Measurements from ENCODE around the gene CAMSAP1.

DNA sequence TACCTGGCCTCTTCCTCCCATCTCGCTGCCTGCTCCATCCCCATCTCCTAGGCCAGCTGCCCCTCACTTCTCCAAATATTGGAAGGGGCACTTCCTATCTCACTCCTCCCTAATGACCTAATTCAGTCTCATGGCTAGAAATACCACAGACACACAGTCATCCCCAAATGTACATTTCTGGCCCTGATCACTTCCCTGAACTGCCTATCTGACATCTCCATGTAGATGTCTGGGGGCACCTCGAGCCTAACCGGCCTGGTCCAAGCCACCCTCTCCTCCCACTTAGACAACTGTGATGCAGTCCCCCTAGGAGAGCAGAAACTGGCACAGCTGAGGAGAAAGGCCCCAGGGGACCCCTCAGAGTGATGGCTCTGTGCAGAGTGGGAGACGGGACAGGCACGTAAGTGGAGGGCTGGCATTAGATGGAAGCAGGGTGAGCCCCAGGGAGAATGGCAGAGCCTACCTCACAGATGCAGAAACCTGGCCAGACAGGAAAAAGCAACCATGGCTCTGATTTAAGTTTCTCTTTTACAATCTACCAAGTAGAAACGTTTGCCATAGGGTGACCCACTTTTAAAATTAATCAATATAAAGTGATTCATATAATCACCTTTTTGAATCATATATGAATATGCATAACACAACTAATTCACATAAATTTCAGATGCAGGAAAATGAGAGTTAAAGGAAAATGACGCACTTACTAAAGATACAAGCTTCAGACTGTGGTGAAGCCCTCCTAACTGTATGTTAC, 22.1 kb downstream of the CAMSAP1 start:
- no peak for TF ChIP-seq SCRT1 (tag by site-specific recombination; IDR thresholded peaks at IDR 0.05; ENCODE audit: borderline replicate concordance)
- no peak for TF ChIP-seq YY1 (tag by site-specific recombination; IDR thresholded peaks at IDR 0.05)
- TF ChIP-seq, protein P1, sequence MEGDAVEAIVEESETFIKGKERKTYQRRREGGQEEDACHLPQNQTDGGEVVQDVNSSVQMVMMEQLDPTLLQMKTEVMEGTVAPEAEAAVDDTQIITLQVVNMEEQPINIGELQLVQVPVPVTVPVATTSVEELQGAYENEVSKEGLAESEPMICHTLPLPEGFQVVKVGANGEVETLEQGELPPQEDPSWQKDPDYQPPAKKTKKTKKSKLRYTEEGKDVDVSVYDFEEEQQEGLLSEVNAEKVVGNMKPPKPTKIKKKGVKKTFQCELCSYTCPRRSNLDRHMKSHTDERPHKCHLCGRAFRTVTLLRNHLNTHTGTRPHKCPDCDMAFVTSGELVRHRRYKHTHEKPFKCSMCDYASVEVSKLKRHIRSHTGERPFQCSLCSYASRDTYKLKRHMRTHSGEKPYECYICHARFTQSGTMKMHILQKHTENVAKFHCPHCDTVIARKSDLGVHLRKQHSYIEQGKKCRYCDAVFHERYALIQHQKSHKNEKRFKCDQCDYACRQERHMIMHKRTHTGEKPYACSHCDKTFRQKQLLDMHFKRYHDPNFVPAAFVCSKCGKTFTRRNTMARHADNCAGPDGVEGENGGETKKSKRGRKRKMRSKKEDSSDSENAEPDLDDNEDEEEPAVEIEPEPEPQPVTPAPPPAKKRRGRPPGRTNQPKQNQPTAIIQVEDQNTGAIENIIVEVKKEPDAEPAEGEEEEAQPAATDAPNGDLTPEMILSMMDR (tag by site-specific recombination; IDR thresholded peaks at IDR 0.05), result no peak
- TF ChIP-seq, protein P2, sequence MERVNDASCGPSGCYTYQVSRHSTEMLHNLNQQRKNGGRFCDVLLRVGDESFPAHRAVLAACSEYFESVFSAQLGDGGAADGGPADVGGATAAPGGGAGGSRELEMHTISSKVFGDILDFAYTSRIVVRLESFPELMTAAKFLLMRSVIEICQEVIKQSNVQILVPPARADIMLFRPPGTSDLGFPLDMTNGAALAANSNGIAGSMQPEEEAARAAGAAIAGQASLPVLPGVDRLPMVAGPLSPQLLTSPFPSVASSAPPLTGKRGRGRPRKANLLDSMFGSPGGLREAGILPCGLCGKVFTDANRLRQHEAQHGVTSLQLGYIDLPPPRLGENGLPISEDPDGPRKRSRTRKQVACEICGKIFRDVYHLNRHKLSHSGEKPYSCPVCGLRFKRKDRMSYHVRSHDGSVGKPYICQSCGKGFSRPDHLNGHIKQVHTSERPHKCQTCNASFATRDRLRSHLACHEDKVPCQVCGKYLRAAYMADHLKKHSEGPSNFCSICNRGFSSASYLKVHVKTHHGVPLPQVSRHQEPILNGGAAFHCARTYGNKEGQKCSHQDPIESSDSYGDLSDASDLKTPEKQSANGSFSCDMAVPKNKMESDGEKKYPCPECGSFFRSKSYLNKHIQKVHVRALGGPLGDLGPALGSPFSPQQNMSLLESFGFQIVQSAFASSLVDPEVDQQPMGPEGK (tag by site-specific recombination; IDR thresholded peaks at IDR 0.05), result no peak
- TF ChIP-seq ZNF621 (tag by site-specific recombination; IDR thresholded peaks at IDR 0.05), result no peak
- TF ChIP-seq ZSCAN30 (tag by site-specific recombination; IDR thresholded peaks at IDR 0.05), result no peak
- no peak for TF ChIP-seq ZSCAN23 (tag by site-specific recombination; IDR thresholded peaks at IDR 0.05)
- TF ChIP-seq ZBTB44 (tag by site-specific recombination; IDR thresholded peaks at IDR 0.05), result no peak
- no peak for TF ChIP-seq ZNF654 (tag by site-specific recombination; IDR thresholded peaks at IDR 0.05; ENCODE audit: low read depth)
- no peak for TF ChIP-seq ZNF548 (tag by site-specific recombination; IDR thresholded peaks at IDR 0.05)
- TF ChIP-seq, protein P3, sequence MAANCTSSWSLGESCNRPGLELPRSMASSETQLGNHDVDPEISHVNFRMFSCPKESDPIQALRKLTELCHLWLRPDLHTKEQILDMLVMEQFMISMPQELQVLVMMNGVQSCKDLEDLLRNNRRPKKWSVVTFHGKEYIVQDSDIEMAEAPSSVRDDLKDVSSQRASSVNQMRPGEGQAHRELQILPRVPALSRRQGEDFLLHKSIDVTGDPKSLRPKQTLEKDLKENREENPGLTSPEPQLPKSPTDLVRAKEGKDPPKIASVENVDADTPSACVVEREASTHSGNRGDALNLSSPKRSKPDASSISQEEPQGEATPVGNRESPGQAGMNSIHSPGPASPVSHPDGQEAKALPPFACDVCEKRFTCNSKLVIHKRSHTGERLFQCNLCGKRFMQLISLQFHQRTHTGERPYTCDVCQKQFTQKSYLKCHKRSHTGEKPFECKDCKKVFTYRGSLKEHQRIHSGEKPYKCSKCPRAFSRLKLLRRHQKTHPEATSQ (tag by site-specific recombination; IDR thresholded peaks at IDR 0.05), result no peak
- TF ChIP-seq ZNF174 (tag by site-specific recombination; IDR thresholded peaks at IDR 0.05), result no peak
- TF ChIP-seq, protein P4, sequence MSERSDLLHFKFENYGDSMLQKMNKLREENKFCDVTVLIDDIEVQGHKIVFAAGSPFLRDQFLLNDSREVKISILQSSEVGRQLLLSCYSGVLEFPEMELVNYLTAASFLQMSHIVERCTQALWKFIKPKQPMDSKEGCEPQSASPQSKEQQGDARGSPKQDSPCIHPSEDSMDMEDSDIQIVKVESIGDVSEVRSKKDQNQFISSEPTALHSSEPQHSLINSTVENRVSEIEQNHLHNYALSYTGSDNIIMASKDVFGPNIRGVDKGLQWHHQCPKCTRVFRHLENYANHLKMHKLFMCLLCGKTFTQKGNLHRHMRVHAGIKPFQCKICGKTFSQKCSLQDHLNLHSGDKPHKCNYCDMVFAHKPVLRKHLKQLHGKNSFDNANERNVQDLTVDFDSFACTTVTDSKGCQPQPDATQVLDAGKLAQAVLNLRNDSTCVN (tag by site-specific recombination; optimal IDR thresholded peaks at IDR 0.05), result no peak
- TF ChIP-seq ZNF623 (tag by site-specific recombination; IDR thresholded peaks at IDR 0.05), result no peak
